GM12801 (cell line): ENCODE measurements around the gene GALNTL6.

Experiments used
- CTCF ChIP-seq: IDR thresholded peaks from one replicate; pipeline ENCODE4 v1.5.1; 2011; ENCODE audit warnings: control low read depth; ENCODE audit not compliant: insufficient read length; ENCODE audit errors: extremely low read depth

GALNTL6 gene

GRCh38 chr4:172786039-172786792 lies 973.0 kb downstream of the GALNTL6 start:
- TF ChIP-seq CTCF = no peak

- TF ChIP-seq CTCF = no peak
Measured at GRCh38 chr4:172787111-172787510, 973.9 kb downstream of the GALNTL6 start.

GRCh38 chr4:172791841-172792240 lies 978.6 kb downstream of the GALNTL6 start:
- no peak for TF ChIP-seq CTCF

GRCh38 chr4:172793565-172794306 lies 980.5 kb downstream of the GALNTL6 start:
- TF ChIP-seq CTCF = no peak

GRCh38 chr4:172794307-172794703 lies 981.1 kb downstream of the GALNTL6 start:
- TF ChIP-seq CTCF = no peak

GRCh38 chr4:172802032-172802431 lies 988.8 kb downstream of the GALNTL6 start:
- no peak for TF ChIP-seq CTCF

GRCh38 chr4:172806841-172807240 lies 993.6 kb downstream of the GALNTL6 start:
- no peak for TF ChIP-seq CTCF
